Raji (cell line): Measurements from ENCODE around the gene PCDH9.

Experiments
- POLR2A ChIP-seq: IDR thresholded peaks from 2 replicates; pipeline ENCODE4 v1.6.1; 2011; ENCODE audit warnings: low read depth, low read length, control low read depth; ENCODE audit not compliant: insufficient read depth

Gene PCDH9

DNA sequence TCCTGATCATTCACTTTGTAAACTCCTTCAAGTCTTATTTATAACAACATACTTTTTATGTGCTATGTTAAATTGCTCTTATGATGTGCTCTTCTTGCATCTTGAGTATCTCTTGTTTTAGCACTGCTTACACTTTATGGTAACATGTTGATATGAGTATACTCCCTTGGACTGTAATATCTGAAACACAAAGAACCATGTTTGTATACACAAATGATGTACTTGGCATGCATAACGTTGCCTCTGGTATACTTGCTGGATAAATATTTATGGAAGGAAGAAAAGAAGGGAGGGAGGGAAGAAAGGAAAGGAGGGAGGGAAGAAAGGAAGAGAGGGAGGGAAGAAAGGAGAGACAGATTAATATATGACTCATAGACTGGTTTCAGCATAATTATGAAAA is 333.2 kb downstream of the PCDH9 start:
- TF ChIP-seq POLR2A = no peak

GRCh38 chr13:66895780-66896179 is 334.4 kb downstream of the PCDH9 start:
- TF ChIP-seq POLR2A = no peak

- TF ChIP-seq POLR2A = no peak
Measured at GRCh38 chr13:66895320-66895719, 334.8 kb downstream of the PCDH9 start.

DNA sequence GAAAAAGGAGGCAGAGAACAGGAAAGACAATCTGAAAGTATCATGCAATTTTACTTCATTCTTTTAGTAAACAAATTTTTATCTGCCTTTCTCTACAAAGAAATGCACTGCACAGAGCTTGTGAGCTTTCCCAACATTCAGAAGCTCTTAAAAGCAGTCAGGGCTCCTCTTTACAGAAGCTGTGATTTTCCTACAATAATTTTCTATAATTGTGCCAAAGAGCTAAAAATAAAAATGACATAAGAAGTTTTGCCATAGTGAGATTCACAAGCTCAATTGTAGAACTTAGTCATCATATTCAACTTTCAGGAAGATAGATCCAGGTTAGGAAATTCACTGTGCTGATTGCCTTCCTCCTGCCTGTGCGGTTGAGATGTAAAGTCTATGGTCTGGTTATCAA is 341.4 kb downstream of the PCDH9 start:
- TF ChIP-seq POLR2A = no peak

DNA sequence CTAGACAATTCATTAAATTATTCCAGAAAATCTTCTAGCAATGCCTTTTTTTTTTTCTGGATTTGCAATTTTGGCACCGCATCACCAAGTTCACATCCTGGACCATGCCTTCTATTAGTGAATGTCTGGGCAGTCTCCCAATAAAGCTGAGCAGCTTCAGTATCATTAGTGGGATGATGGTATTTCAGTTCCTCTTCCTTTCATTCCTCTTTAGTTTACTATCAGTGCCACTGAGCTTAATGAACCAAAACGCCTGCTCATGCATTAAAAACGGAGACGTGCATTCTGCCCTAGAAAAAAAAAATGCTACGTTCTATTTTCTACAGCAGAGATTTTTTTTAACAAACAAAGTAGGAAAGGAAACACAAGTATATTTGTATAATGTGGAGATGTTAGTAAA is 343.0 kb downstream of the PCDH9 start:
- no peak for TF ChIP-seq POLR2A

DNA sequence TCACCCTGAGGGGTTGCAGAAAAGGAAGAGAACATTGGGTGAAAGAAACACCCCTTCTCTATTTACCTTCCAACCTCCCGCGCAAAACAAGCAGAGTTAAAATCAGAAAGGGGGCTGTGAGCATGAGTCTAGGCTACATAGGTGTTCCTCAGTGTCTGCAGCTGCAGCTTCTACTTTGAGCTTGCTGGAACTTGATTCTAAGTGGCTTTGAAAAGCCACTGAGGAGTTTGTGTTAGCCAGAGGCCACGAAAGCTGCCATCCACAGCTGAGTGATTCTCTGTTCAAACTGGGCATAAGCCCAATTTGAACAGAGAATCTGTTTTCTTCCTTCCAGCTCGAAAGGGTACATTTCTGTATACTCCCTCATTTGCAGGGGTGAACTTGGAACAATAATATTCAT is 343.9 kb downstream of the PCDH9 start:
- TF ChIP-seq POLR2A = no peak

DNA sequence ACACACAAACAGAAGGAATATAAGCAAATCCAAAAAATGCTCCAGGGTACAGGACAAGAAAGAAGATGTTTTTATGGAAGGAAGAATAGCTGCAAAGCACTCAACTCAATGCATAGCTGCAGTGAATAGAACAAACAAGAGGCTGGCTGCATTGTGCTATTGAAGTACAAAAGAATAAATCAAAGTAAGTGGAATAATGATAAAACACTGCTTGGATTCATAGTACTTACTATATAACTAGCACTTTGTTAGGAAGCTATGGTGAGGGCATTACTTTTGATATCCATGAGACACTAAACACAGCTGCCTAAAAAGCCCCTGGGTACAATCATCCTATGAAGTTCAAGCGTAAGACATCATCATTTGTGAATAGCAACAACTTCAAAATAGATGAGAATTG is 350.1 kb downstream of the PCDH9 start:
- no peak for TF ChIP-seq POLR2A

DNA sequence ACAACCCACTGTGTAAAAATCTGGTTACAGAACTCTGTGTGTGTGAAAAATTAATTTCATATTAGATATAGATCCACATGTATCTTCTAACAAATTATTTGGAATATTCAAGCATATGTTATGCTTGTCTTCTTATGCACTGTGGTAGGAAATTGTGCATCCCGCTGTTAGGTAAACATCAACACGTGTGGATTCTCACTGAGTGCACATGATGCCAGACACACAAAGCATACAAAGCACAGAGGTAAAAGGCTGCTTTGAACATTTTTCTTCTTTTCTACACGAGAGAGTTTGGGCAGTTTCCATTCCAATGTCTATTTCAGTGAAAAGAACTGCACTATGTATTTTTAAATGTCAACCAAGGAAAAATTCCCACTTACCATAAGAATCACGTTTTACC is 354.9 kb downstream of the PCDH9 start:
- no peak for TF ChIP-seq POLR2A

DNA sequence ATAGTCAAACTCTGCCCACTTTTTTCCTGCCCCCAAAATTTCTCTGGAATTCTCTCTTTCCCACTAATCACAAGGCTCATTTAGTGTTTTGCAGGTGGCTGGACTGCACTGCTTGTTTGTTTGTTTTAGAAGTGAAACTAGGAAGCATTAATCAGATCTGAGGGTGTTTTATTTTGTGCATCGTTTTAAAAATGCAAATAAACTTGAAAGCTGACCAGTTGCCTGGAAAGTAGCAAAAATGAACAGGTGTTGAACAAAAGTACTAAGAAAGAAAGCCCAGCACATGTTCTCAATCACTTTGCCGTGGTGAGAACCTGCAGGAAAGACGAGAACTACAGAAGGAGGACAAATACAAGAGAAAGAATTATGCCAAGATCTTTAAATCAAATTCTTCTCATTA is 365.5 kb downstream of the PCDH9 start:
- TF ChIP-seq POLR2A = no peak

- no peak for TF ChIP-seq POLR2A
Measured at GRCh38 chr13:66860878-66861417, 369.2 kb downstream of the PCDH9 start.

- TF ChIP-seq POLR2A = no peak
Measured at GRCh38 chr13:66859934-66860877, 369.9 kb downstream of the PCDH9 start.

DNA sequence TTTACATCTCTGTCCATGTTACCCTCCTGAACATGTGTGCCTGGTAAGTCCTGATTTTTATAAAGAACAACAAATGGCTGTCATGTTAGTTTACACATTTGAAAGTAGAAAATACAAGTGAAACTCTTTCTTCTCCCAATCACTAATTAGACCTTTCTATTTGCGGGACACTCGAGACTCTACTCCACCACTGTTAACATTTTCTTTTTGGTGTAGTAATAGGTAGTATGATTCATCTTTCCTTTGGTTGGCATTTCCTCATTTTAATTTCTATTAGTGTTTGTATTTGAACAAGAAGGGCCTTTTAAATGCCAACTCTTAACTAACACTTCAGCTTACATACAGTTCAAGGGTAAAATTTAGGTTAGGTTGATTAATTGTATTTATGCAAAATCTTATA is 371.1 kb downstream of the PCDH9 start:
- no peak for TF ChIP-seq POLR2A

GRCh38 chr13:66858163-66858562 is 372.0 kb downstream of the PCDH9 start:
- TF ChIP-seq POLR2A = no peak

DNA sequence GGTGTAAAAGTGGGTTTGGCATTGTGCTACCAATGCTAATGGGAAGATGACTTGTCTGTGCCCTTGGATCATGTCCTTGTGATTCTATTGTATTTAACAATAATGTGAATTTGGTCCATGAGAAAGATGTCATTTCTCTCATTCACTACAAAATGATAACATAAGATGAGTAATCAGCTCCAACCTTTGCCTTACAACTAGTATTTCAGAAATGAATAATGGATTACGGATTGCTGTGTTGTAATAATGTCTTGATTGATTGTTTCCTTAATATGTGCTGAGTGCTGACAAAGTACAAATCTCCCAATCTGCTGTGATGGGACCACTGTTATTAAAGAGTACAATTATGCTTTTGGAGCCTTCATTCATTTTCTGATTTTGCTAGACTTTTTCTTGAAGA is 375.0 kb downstream of the PCDH9 start:
- TF ChIP-seq POLR2A = no peak

- no peak for TF ChIP-seq POLR2A
Measured at GRCh38 chr13:66853564-66853963, 376.6 kb downstream of the PCDH9 start.

GRCh38 chr13:66849706-66850105 is 380.4 kb downstream of the PCDH9 start:
- TF ChIP-seq POLR2A = no peak
